K562 (cell line): ENCODE results near the gene DGKZ. TPM values are rescaled to one million over a fixed set of nuclear protein-coding genes. Genes with fewer than 3 reads are reported as not detected.

Experiments
- CHD1 ChIP-seq: fragments of 200-600 bp; sonication (generic); IDR thresholded peaks from one replicate; pipeline ENCODE4 v1.6.1; 2012; ENCODE audit warnings: mild to moderate bottlenecking, moderate library complexity, low read length, inconsistent platforms
- EGR1 ChIP-seq: fragments of 450-650 bp; conservative IDR thresholded peaks from 2 replicates; pipeline ENCODE4 v1.6.1; 2017; ENCODE audit warnings: mild to moderate bottlenecking
- ETV5 ChIP-seq: sonication (generic); formaldehyde crosslinking; IDR thresholded peaks from 2 replicates; pipeline ENCODE4 v1.4.0; 2020; ENCODE audit warnings: low read depth, mild to moderate bottlenecking, missing genetic modification reagents
- JUND ChIP-seq, 2 experiments: IDR thresholded peaks; 2 replicates in 1 of 2; 3 replicates in 1 of 2; pipeline ENCODE4 v1.6.1; 2011; ENCODE audit warnings: borderline replicate concordance in 2 of 2, low read depth in 2 of 2, low read length in 2 of 2, improper control_type of control experiment in 1 of 2, missing biosample characterization in 1 of 2, missing genetic modification characterization in 1 of 2, missing genetic modification reagents in 1 of 2
- KDM2B ChIP-seq: fragments of 250-450 bp; sonication (Bioruptor Pico); IDR thresholded peaks from 2 replicates; pipeline ENCODE4 v1.8.0; 2021; ENCODE audit warnings: mild to moderate bottlenecking, moderate library complexity
- MAZ ChIP-seq, 2 experiments: fragments of 450-650 bp in 1 of 2; sonication (generic) in 1 of 2; formaldehyde crosslinking; IDR thresholded peaks in 1 of 2; conservative IDR thresholded peaks in 1 of 2; 2 replicates each; pipeline versions ENCODE4 v1.4.0 to v1.5.0; 2020; ENCODE audit warnings: mild to moderate bottlenecking in 1 of 2, missing genetic modification reagents in 1 of 2
- POLR2G ChIP-seq: fragments of 200-400 bp; formaldehyde crosslinking; IDR thresholded peaks from 2 replicates; pipeline ENCODE4 v1.6.1; 2017; ENCODE audit warnings: low read depth, mild to moderate bottlenecking, antibody characterized with exemption, low read length, moderate library complexity
- RNF2 ChIP-seq: sonication (generic); IDR thresholded peaks from 2 replicates; pipeline ENCODE4 v1.6.1; 2016
- SAP30 ChIP-seq: fragments of 200-600 bp; sonication (generic); IDR thresholded peaks from 2 replicates; pipeline ENCODE4 v1.6.1; 2012; ENCODE audit warnings: borderline replicate concordance, low read depth, mild to moderate bottlenecking, moderate library complexity, low read length, control low read depth, inconsistent platforms; ENCODE audit not compliant: insufficient read depth, poor library complexity, severe bottlenecking
- SIN3B ChIP-seq: fragments of 450-650 bp; IDR thresholded peaks from 2 replicates; pipeline ENCODE4 v1.6.1; 2017; ENCODE audit warnings: low read depth, mild to moderate bottlenecking, moderate library complexity
- SNRNP70 ChIP-seq: fragments of 200-400 bp; formaldehyde crosslinking; optimal IDR thresholded peaks from 2 replicates; pipeline ENCODE3; 2017; ENCODE audit warnings: low read depth, low read length
- SRF ChIP-seq, 2 experiments: fragments of 250-450, 450-650 bp in 1 of 2; sonication (Bioruptor Pico) in 1 of 2; sonication (generic) in 1 of 2; formaldehyde crosslinking; IDR thresholded peaks; 2 replicates each; pipeline versions ENCODE4 v1.5.0 to v1.5.1; 2020 to 2022; ENCODE audit warnings: mild to moderate bottlenecking in 1 of 2, missing genetic modification reagents in 1 of 2
- SRSF9 ChIP-seq: fragments of 200-400 bp; formaldehyde crosslinking; IDR thresholded peaks from 2 replicates; pipeline ENCODE4 v1.6.1; 2017; ENCODE audit warnings: low read depth, low read length, borderline replicate concordance
- TCF3 ChIP-seq: sonication (generic); formaldehyde crosslinking; IDR thresholded peaks from 2 replicates; pipeline ENCODE4 v1.4.0; 2020; ENCODE audit warnings: mild to moderate bottlenecking, missing genetic modification reagents
- ZNF134 ChIP-seq: fragments of 250-450 bp; sonication (Bioruptor Pico); conservative IDR thresholded peaks from 2 replicates; pipeline ENCODE4 v1.4.0; 2020
- polyA plus RNA-seq, 8 experiments: library from polyadenylated mRNA; depleted of rRNA in 4 of 8; stranded (reverse) in 5 of 8; unstranded in 3 of 8; fragments of >200 nt; fragmentation: Nextera tagmentation in 2 of 8; fragmentation: Illumina TruSeq in 1 of 8; extraction: Ambion mirVana in 2 of 8; extraction: Trizol in 1 of 8; gene quantifications; 2 replicates each; pipeline versions ENCODE4 v1.2.1 to v1.2.3, GENCODE V29; 2011 to 2014; ENCODE audit warnings: inconsistent platforms in 1 of 8, missing spikeins in 1 of 8
- total RNA-seq, 7 experiments: library from RNA; depleted of rRNA in 6 of 7; stranded (reverse); fragments of >200 nt in 6 of 7; fragmentation: Illumina TruSeq in 2 of 7; extraction: Trizol in 2 of 7; gene quantifications; 2 replicates each; pipeline versions ENCODE4 v1.2.1 to v1.2.3, GENCODE V29; 2011 to 2021; ENCODE audit warnings: low replicate concordance in 1 of 7
- TF ChIP-seq, protein P1 (sequence below): sonication (generic); formaldehyde crosslinking; IDR thresholded peaks from 2 replicates; pipeline ENCODE4 v1.8.0; 2022; ENCODE audit warnings: mild to moderate bottlenecking, missing genetic modification reagents
- TF ChIP-seq, protein P2 (sequence below), 2 experiments: IDR thresholded peaks; 2 replicates each; pipeline ENCODE4 v1.6.1; 2012; ENCODE audit warnings: improper control_type of control experiment in 2 of 2, low read depth in 2 of 2, low read length in 2 of 2, borderline replicate concordance in 1 of 2
- TF ChIP-seq, protein P3 (sequence below): fragments of 450-650 bp; formaldehyde crosslinking; IDR thresholded peaks from 2 replicates; pipeline ENCODE4 v1.4.0; 2022; ENCODE audit warnings: mild to moderate bottlenecking, moderate library complexity

DGKZ gene
- total and polyA plus RNA-seq, 9 of the 15 experiments (the other 6 are each of a cell fraction or from before 2014, with no cell fraction given): 0.51 to 100 (median 44.2) TPM

DNA sequence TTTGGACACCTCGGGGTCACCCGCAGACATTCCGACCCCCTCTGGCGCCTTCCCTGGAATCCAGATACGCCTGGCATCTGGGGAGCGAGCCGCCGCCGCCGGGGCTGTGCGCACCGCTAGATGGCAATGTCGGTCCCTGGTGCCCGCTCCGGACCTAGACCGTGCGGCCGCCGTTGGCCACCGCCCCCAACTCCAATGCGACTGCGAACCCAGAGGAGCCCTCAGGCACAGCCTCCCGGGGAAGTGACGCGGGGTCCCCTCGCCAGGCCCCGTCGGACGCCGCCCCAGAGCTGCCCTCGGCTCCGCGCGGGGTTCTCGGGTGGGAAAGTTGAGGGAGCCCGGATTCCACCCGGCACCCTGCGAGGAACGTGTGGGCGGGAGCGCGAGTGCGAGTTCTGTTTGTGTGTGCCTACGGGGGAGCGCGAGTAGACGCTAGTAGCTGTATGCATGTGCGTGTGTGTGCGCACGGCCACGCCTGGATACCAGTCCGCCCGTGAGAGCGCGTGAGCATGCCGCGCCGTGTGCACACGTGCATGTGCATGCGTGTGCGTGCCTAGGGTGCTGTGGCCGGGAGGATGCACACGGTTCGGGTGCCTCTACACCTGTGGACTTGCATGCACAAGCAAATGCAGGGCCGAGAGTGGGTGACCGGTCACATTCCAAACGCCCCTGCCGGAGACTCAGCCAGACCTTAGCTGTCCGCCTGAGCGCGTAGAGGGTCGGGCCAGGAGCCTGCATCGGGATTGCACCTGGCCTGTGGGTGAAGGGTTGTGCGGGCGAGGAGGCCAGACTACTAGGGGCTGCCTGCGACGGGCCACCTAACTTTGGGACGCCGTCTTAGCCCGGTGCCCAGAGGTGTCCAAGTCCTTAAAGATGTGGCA is 42.4 kb downstream of the DGKZ start (continued):
- TF ChIP-seq, protein P1, sequence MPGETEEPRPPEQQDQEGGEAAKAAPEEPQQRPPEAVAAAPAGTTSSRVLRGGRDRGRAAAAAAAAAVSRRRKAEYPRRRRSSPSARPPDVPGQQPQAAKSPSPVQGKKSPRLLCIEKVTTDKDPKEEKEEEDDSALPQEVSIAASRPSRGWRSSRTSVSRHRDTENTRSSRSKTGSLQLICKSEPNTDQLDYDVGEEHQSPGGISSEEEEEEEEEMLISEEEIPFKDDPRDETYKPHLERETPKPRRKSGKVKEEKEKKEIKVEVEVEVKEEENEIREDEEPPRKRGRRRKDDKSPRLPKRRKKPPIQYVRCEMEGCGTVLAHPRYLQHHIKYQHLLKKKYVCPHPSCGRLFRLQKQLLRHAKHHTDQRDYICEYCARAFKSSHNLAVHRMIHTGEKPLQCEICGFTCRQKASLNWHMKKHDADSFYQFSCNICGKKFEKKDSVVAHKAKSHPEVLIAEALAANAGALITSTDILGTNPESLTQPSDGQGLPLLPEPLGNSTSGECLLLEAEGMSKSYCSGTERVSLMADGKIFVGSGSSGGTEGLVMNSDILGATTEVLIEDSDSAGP (CRISPR knock-in tag): 0 out of 2 replicates have a peak, but pooled peaks have one; percentile 18
- TF ChIP-seq POLR2G (peak; percentile 31; the same call in 1 of the 2 replicates), EGR1 (peak; percentile 83), SNRNP70 (no peak), RNF2 (no peak), SIN3B (no peak), TCF3 (CRISPR knock-in tag) (0 out of 2 replicates have a peak, but pooled peaks have one; percentile 7), CHD1 (no peak), SAP30 (peak; percentile 22), ZNF134 (CRISPR knock-in tag) (no peak), SRSF9 (no peak), JUND (IDR thresholded peaks at IDR 0.05; ENCODE audit: borderline replicate concordance, low read depth, low read length) (0 out of 2 replicates have a peak, but pooled peaks have one; percentile 9), JUND (tag; IDR thresholded peaks at IDR 0.05; ENCODE audit: borderline replicate concordance, low read depth, low read length) (no peak), MAZ (CRISPR knock-in tag; conservative IDR thresholded peaks at IDR 0.05 in 1 of 2, IDR thresholded peaks at IDR 0.05 in 1 of 2) (peak; percentile 33 to 68; a peak in 2 of 4 replicates), ETV5 (CRISPR knock-in tag) (peak; percentile 64; the same call in 1 of the 2 replicates), KDM2B (CRISPR knock-in tag) (0 out of 2 replicates have a peak, but pooled peaks have one; percentile 56), SRF (CRISPR knock-in tag; IDR thresholded peaks at IDR 0.05) (0 out of 4 replicates have a peak, but pooled peaks of 1 of the 2 experiments have one; percentile 44)
- TF ChIP-seq, protein P2, sequence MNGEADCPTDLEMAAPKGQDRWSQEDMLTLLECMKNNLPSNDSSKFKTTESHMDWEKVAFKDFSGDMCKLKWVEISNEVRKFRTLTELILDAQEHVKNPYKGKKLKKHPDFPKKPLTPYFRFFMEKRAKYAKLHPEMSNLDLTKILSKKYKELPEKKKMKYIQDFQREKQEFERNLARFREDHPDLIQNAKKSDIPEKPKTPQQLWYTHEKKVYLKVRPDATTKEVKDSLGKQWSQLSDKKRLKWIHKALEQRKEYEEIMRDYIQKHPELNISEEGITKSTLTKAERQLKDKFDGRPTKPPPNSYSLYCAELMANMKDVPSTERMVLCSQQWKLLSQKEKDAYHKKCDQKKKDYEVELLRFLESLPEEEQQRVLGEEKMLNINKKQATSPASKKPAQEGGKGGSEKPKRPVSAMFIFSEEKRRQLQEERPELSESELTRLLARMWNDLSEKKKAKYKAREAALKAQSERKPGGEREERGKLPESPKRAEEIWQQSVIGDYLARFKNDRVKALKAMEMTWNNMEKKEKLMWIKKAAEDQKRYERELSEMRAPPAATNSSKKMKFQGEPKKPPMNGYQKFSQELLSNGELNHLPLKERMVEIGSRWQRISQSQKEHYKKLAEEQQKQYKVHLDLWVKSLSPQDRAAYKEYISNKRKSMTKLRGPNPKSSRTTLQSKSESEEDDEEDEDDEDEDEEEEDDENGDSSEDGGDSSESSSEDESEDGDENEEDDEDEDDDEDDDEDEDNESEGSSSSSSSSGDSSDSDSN (IDR thresholded peaks at IDR 0.05; ENCODE audit: borderline replicate concordance in 1 of 2, low read depth in 2 of 2, low read length in 2 of 2): 0 out of 4 replicates have a peak, but pooled peaks of 1 of the 2 experiments have one; percentile 67
- TF ChIP-seq, protein P3, sequence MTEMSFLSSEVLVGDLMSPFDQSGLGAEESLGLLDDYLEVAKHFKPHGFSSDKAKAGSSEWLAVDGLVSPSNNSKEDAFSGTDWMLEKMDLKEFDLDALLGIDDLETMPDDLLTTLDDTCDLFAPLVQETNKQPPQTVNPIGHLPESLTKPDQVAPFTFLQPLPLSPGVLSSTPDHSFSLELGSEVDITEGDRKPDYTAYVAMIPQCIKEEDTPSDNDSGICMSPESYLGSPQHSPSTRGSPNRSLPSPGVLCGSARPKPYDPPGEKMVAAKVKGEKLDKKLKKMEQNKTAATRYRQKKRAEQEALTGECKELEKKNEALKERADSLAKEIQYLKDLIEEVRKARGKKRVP (CRISPR knock-in tag): no peak
